Endothelial cell of umbilical vein (primary cell): ENCODE data around the gene KCNIP1.

Experiments used
- CTCF ChIP-seq, 2 donors: IDR thresholded peaks; 1 replicate in 1 of 2; 2 replicates in 1 of 2; pipeline ENCODE4 v1.5.1; 2011; ENCODE audit warnings: low read length in 2 of 2, mild to moderate bottlenecking in 2 of 2, moderate library complexity in 2 of 2, control low read depth in 1 of 2, inconsistent platforms in 1 of 2, low read depth in 1 of 2; ENCODE audit not compliant: insufficient read depth in 1 of 2; ENCODE audit errors: extremely low read depth in 1 of 2
- EZH2 ChIP-seq: IDR thresholded peaks from 2 replicates; pipeline ENCODE4 v1.6.1; 2012; ENCODE audit warnings: borderline replicate concordance, low read depth, mild to moderate bottlenecking, moderate library complexity, low read length, inconsistent platforms; ENCODE audit not compliant: severe bottlenecking
- FOS ChIP-seq: IDR thresholded peaks from 2 replicates; pipeline ENCODE4 v1.6.1; 2011; ENCODE audit warnings: mild to moderate bottlenecking, low read length, moderate library complexity, borderline replicate concordance; ENCODE audit not compliant: insufficient read depth
- GATA2 ChIP-seq: IDR thresholded peaks from 2 replicates; pipeline ENCODE4 v1.7.0; 2011; ENCODE audit warnings: low read depth, mild to moderate bottlenecking, moderate library complexity, mixed read lengths, low read length; ENCODE audit not compliant: insufficient read length, insufficient read depth
- JUN ChIP-seq: IDR thresholded peaks from 2 replicates; pipeline ENCODE4 v1.6.1; 2011; ENCODE audit warnings: borderline replicate concordance, low read depth; ENCODE audit not compliant: insufficient read length, insufficient read depth
- MAX ChIP-seq: IDR thresholded peaks from 2 replicates; pipeline ENCODE4 v1.6.1; 2011; ENCODE audit not compliant: insufficient read depth, insufficient read length
- MYC ChIP-seq: IDR thresholded peaks from one replicate; pipeline ENCODE4 v1.6.1; 2011; ENCODE audit warnings: mild to moderate bottlenecking, low read depth, low read length
- POLR2A ChIP-seq: IDR thresholded peaks from 2 replicates; pipeline ENCODE4 v1.6.1; 2012; ENCODE audit warnings: low read depth, mild to moderate bottlenecking, control low read depth, low read length
- POLR2AphosphoS5 ChIP-seq: IDR thresholded peaks from 2 replicates; pipeline ENCODE4 v1.6.1; 2012; ENCODE audit warnings: low read depth, mild to moderate bottlenecking, control low read depth, low read length, moderate library complexity; ENCODE audit not compliant: insufficient read depth

- TF ChIP-seq POLR2AphosphoS5 (no peak), CTCF (IDR thresholded peaks at IDR 0.05; ENCODE audit: extremely low read depth in 1 of 2, insufficient read depth in 1 of 2, low read depth in 1 of 2, low read length in 2 of 2) (no peak), POLR2A (no peak), EZH2 (no peak), MYC (no peak), JUN (no peak), GATA2 (no peak), FOS (no peak), MAX (no peak)
These were observed 50.9 kb downstream of the KCNIP1 start for GRCh38 chr5:170554521-170555267.
